Ascending aorta (tissue), 2 donors: ENCODE measurements around the gene VPS35L. TPM values are rescaled to one million over a fixed set of nuclear protein-coding genes. Genes with fewer than 3 reads are reported as not detected.
A peak's percentile ranks its signal among the peaks of the same experiment; 100 is the strongest.

Source experiments
- DNase-seq, 2 donors: peaks; one replicate each; pipeline ENCODE4 v3.0.0-alpha.2; 2019; ENCODE audit warnings: low spot score in 2 of 2
- H3K27ac ChIP-seq, 2 donors: fragments of 200-600 bp; sonication (generic); one replicate each; pipeline ENCODE4 v1.5.1; 2016 to 2017; ENCODE audit warnings: mild to moderate bottlenecking in 1 of 2
- H3K27me3 ChIP-seq: fragments of 200-600 bp; sonication (generic); one replicate; pipeline ENCODE4 v1.5.1; 2017
- H3K36me3 ChIP-seq, 2 donors: fragments of 200-600 bp; sonication (generic); one replicate each; pipeline ENCODE4 v1.5.1; 2016
- H3K4me1 ChIP-seq, 2 donors: fragments of 200-600 bp; sonication (generic); one replicate each; pipeline ENCODE4 v1.5.1; 2016 to 2017; ENCODE audit warnings: mild to moderate bottlenecking in 1 of 2
- H3K4me3 ChIP-seq, 2 donors: fragments of 200-600 bp; sonication (generic); one replicate each; pipeline ENCODE4 v1.5.1; 2016 to 2017; ENCODE audit warnings: mild to moderate bottlenecking in 1 of 2
- H3K9me3 ChIP-seq, 2 donors: fragments of 200-600 bp; sonication (generic); one replicate each; pipeline ENCODE4 v1.5.1; 2016
- intact Hi-C: fragments of 100-400 bp; cut with DNase I; formaldehyde crosslinking; loops from one replicate; pipeline ENCODE4 v1.15.1; 2023
- total RNA-seq: library from RNA; depleted of rRNA; stranded (reverse); fragments of >200 nt; gene quantifications from one replicate; pipeline ENCODE4 v1.1.0, GENCODE V29; 2016
- TF ChIP-seq, protein P1 (sequence below), 3 experiments: fragments of 200-600 bp in 2 of 3; fragments of 450-650 bp in 1 of 3; sonication (generic) in 2 of 3; IDR thresholded peaks; one replicate each; pipeline ENCODE4 v1.5.1; 2016 to 2019; ENCODE audit warnings: antibody characterized with exemption in 3 of 3, mild to moderate bottlenecking in 1 of 3, moderate library complexity in 1 of 3

The VPS35L gene
- total RNA-seq, 1 donor from 2014 or later = 44.4 TPM

DNA sequence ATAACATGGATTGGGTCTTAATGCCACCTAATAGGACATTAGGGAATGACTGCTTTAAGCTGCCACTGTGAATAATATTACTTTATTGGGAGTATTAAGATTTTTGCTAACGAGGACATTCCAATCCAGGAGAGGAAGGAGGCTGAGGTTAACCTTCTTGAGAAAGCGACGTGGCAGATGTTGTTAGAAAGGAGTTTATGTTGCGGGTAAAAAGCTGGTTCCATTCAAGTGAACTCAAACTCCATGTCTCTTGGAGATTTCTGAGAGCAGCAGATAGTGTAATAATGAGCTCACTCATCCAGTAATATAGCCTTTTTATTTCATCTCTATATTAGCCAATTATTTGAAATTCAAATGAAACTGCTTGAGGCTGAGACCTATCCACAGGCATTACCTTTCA, 87.0 kb downstream of the VPS35L start:
- Histone ChIP-seq H3K36me3 (peaks cover 15 to 23% of the 10 kb centered on the region in 2 donors), H3K4me1 (peaks cover 0 to 16% of the 10 kb centered on the region in 2 donors), H3K9me3 (no peaks in the 10 kb centered on the region), H3K27ac (no peak overlapping the region), H3K27me3 (no peaks in the 10 kb centered on the region), H3K4me3 (no peak overlapping the region)
- TF ChIP-seq, protein P1, sequence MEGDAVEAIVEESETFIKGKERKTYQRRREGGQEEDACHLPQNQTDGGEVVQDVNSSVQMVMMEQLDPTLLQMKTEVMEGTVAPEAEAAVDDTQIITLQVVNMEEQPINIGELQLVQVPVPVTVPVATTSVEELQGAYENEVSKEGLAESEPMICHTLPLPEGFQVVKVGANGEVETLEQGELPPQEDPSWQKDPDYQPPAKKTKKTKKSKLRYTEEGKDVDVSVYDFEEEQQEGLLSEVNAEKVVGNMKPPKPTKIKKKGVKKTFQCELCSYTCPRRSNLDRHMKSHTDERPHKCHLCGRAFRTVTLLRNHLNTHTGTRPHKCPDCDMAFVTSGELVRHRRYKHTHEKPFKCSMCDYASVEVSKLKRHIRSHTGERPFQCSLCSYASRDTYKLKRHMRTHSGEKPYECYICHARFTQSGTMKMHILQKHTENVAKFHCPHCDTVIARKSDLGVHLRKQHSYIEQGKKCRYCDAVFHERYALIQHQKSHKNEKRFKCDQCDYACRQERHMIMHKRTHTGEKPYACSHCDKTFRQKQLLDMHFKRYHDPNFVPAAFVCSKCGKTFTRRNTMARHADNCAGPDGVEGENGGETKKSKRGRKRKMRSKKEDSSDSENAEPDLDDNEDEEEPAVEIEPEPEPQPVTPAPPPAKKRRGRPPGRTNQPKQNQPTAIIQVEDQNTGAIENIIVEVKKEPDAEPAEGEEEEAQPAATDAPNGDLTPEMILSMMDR (IDR thresholded peaks at IDR 0.05) = no peak
- intact Hi-C loops = loop anchor here (5.0 to 10.0 kb wide), 2 partner anchors 58 to 75 kb away; partner anchors contain the start of genes IQCK and KNOP1
- DNase-seq = no peak

DNA sequence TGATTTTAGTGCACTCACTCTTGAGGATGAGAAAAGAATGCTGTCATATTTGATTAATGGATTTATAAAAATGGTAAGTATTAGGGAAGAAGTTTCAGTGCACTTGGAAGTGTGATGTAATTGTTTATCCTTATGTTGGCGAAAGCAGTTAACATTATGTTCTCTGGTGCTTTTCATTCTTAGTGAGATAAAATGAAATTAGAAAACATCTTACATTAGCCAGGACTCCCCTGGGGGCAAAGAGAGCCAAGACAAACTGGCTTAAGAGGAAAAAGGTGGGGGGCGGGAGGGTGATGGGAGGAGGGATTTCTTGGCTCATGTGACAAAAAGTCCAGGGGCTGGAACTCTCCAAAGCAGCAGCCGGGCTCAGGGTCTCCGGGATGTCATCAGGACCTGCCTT, 89.4 kb downstream of the VPS35L start:
- peaks cover 5 to 21% of the 10 kb centered on the region in 2 donors for H3K36me3 ChIP-seq
- H3K4me1 ChIP-seq = peaks cover 0 to 16% of the 10 kb centered on the region in 2 donors
- H3K9me3 ChIP-seq = no peaks in the 10 kb centered on the region
- TF ChIP-seq, protein P1 (IDR thresholded peaks at IDR 0.05) = no peak
- H3K4me3 ChIP-seq = peak overlapping the region in 1 of 2 donors; percentile 53
- intact Hi-C loops = loop anchor here (5.0 to 10.0 kb wide), 3 partner anchors 60 to 112 kb away; partner anchors contain the start of genes IQCK and KNOP1
- H3K27me3 ChIP-seq = no peaks in the 10 kb centered on the region
- peak overlapping the region in 1 of 2 donors; percentile 45 for H3K27ac ChIP-seq
- peak in 1 of 2 donors; percentile 67 for DNase-seq

DNA sequence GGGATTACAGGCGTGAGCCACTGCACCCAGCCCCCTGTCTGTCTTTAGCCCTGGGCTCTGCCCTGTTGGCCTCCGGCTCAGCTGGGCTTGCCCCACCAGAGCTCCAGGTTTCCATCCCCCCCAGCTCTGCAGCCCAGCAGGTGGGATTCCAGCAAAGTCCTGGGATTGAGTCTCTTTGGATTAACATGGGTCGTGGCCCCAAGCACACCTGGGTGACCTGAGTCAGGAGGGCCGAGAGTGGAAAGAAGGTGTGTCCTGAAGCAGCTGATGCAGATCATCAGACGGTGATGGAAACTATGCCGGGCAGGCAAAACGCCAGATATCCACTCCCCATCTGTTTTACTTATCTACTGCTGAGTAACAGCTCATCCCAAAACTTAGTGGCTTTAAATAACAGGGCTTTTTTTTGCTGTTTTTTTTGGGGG, 90.1 kb downstream of the VPS35L start:
- Histone ChIP-seq H3K4me1 (peaks cover 0 to 16% of the 10 kb centered on the region in 2 donors), H3K36me3 (peaks cover 5 to 17% of the 10 kb centered on the region in 2 donors), H3K4me3 (no peak overlapping the region), H3K9me3 (no peaks in the 10 kb centered on the region), H3K27ac (peak overlapping the region; percentile 45 to 51), H3K27me3 (no peaks in the 10 kb centered on the region)
- TF ChIP-seq, protein P1 (IDR thresholded peaks at IDR 0.05) = no peak
- DNase-seq = no peak
- intact Hi-C loops = loop anchor here (5.0 to 10.0 kb wide), 2 partner anchors 61 to 112 kb away; no protein-coding TSS in a partner anchor

DNA sequence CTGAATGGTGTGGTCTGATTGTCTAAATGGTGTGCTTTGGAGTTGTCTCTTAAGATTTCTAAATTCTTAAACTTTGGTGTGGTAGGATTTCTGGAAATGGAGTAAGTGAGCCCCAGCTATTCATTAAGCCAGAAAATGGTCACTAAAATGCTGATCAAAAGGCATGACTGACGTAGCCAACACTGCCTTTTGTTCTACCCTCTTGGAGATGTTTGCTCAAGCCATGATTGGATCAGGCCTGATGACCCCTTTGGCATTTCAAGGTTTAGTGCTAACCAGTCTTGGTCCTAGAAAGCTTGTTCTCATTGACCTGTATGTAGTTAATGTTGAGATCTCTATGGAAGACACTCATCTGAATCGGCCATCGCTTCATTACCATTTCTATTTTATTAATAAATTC, 94.5 kb downstream of the VPS35L start:
- H3K27ac ChIP-seq = no peak overlapping the region
- H3K4me1 ChIP-seq = peaks cover 0 to 9% of the 10 kb centered on the region in 2 donors
- TF ChIP-seq, protein P1 (IDR thresholded peaks at IDR 0.05) = no peak
- H3K36me3 ChIP-seq = peaks cover 18 to 41% of the 10 kb centered on the region in 2 donors
- intact Hi-C loops = loop anchor here (5.0 to 10.0 kb wide), 2 partner anchors 65 to 107 kb away; no protein-coding TSS in a partner anchor
- H3K9me3 ChIP-seq = no peaks in the 10 kb centered on the region
- no peak for DNase-seq
- no peak overlapping the region for H3K4me3 ChIP-seq
- H3K27me3 ChIP-seq = no peaks in the 10 kb centered on the region

DNA sequence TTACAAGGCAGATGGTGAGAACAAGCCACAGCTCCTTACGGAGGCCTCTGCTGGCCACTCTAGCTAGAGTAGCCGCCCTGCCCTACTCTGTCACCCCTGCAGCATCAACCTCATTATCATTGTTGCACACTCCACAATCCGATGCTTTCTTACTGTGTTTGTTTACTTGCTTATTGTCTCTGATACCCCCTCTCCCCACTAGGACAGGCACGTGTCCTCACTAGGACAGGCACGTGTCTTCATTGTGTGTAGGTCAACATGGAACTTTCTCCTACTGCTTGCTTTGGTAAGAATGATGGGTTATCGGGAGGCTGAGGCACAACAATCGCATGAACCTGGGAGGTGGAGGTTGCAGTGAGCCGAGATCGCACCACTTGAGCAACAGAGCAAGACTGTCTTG, 98.6 kb downstream of the VPS35L start:
- TF ChIP-seq, protein P1 (IDR thresholded peaks at IDR 0.05) = no peak
- H3K27ac ChIP-seq = no peak overlapping the region
- H3K36me3 ChIP-seq = peaks cover 26 to 66% of the 10 kb centered on the region in 2 donors
- intact Hi-C loops = no loop called here
- no peak overlapping the region for H3K4me3 ChIP-seq
- H3K9me3 ChIP-seq = no peaks in the 10 kb centered on the region
- H3K27me3 ChIP-seq = no peaks in the 10 kb centered on the region
- DNase-seq = no peak
- H3K4me1 ChIP-seq = no peaks in the 10 kb centered on the region
